ENCODE results near the gene GTF2A1.

The GTF2A1 gene

DNA sequence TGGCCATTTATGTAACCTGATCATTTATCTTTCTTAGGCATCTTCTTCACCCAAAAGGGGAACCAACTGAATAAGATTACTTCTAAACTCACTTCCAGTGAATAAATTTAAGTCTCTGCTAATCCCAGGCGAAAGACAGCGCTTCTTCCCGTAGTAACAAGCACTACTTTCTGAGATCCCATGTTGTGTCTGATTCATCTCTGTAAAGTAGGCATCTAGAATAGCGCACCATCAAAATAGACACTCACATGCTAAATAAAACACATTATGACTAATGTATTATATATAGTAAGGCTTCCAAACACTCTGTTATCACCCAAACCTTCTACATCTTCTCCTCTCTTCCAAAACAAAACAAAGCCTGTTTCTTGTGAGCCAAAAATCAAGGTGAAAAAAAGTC, 15.1 kb downstream of the GTF2A1 start:
- no peak for DNase-seq (ENCODE audit: low read depth)
- TF ChIP-seq CTCF (conservative IDR thresholded peaks at IDR 0.05; ENCODE audit: low read depth, low read length) = no peak
- no peak overlapping the region for H3K4me3 ChIP-seq (ENCODE audit: low read depth, low read length)

DNA sequence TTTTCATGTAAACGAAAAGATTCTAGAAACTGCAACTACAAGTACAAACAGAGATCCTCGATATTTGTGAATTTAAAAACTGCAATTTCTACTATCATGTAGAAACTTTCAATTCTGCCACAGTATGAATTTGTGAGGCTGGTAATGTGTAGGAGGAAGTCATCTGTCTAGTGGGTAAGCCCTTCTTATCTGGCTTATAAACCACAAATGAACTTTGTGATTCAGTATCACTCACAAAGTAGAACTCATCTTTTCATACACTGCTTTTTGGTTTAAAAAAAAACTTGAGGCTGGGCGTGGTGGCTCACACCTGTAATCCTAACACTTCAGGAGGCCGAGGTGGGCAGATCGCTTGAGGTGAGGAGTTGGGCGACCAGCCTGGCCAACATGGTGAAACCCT, 20.7 kb downstream of the GTF2A1 start:
- TF ChIP-seq CTCF (conservative IDR thresholded peaks at IDR 0.05; ENCODE audit: low read depth, low read length) = no peak
- H3K4me3 ChIP-seq (ENCODE audit: low read depth, low read length) = no peak overlapping the region
- no peak for DNase-seq (ENCODE audit: low read depth)

GRCh38 chr14:81199084-81199483, 21.7 kb downstream of the GTF2A1 start:
- no peak for TF ChIP-seq CTCF (conservative IDR thresholded peaks at IDR 0.05; ENCODE audit: low read depth, low read length)
- H3K4me3 ChIP-seq (ENCODE audit: low read depth, low read length) = no peak overlapping the region
- DNase-seq (ENCODE audit: low read depth) = no peak

DNA sequence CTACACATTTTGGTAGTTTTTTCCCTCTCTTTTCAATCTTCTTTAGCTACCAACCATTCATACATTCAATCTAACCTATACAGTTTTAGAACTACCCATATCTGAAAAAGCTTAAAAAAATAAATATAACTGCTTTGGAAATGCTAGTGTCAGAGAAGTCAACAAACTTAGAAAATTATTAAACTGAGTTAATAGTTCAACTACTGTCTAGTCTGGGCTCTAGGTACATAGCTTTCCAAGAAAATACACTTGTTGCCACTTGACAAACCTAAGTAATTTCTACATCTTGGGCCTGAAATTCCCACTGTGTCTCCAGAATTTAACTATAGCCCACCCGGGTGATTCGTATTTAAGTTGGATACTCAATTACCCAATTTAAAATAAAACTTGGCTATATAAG, 22.1 kb downstream of the GTF2A1 start:
- no peak overlapping the region for H3K4me3 ChIP-seq (ENCODE audit: low read depth, low read length)
- no peak for DNase-seq (ENCODE audit: low read depth)
- TF ChIP-seq CTCF (conservative IDR thresholded peaks at IDR 0.05; ENCODE audit: low read depth, low read length) = no peak

DNA sequence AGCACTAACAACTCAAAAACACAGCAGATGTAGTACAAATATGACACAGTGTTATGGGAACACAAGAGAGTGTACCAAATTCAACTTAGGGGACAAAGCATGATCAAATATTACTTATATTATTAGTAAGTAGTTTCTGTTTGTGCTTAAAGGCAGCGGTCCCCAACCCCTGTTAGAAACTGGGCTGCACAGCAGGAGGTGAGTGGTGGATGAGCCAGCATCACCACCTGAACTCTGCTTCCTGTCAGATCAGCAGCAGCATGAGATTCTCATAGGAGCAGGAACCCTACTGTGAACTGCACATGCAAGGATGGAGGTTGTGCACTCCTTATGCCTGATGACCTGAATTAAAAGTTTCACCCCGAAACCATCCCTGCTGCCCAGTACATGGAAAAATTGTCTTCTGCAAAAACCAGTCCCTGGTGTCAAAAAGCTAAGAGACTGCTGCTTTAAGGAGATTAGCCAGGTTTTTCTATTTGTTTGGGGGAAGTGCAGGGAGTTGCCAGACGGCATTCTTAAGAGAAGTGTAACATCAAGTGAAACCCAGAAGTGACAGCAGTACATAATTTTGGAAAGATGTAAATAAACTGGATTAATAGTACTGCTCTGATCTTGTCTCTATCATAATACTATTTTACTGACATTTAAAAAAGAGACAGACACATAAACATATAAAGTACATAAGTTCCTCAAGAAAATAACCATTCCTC, 26.7 kb downstream of the GTF2A1 start:
- TF ChIP-seq CTCF (conservative IDR thresholded peaks at IDR 0.05; ENCODE audit: low read depth, low read length) = no peak
- peak; percentile 62 for DNase-seq (ENCODE audit: low read depth)
- H3K4me3 ChIP-seq (ENCODE audit: low read depth, low read length) = no peak overlapping the region

- no peak for DNase-seq (ENCODE audit: low read depth)
- TF ChIP-seq CTCF (conservative IDR thresholded peaks at IDR 0.05; ENCODE audit: low read depth, low read length) = no peak
- no peak overlapping the region for H3K4me3 ChIP-seq (ENCODE audit: low read depth, low read length)
These were observed 28.2 kb downstream of the GTF2A1 start for GRCh38 chr14:81192594-81192993.

DNA sequence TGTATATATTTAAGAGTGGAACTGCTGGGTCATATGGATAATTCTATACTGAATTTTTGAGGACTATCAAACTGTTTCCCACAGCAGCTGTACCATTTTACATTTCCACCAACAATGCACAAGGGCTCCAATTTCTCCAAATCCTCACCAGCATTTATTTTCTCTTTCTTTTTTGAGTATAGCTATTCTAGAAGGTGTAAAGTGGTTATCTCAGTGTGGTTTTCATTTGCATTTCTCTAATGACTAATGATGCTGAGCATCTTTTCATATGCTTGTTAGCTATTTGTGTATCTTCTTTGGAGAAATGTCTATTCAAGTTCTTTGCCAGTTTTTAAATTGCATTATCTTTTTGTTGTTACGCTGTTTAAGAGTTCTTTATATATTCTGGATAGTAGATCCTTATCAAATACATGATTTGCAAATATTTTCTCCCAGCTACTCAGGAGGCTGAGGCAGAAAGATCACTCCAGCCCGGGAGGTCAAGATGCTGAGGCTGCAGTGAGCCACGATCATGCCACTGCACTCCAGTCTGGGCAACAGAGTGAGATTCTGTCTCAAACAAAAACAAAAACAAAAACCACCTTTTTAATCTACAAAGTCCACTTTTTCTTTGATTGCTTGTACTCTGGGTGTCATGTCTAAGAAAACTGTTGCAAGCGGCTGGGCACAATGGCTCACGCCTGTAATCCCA, 32.8 kb downstream of the GTF2A1 start:
- no peak for TF ChIP-seq CTCF (conservative IDR thresholded peaks at IDR 0.05; ENCODE audit: low read depth, low read length)
- DNase-seq (ENCODE audit: low read depth) = no peak
- H3K4me3 ChIP-seq (ENCODE audit: low read depth, low read length) = no peak overlapping the region

Data from choroid plexus epithelial cell (primary cell).